Panc1 (cell line): ENCODE measurements around the gene ASB16. TPM values are rescaled to one million over a fixed set of nuclear protein-coding genes. Genes with fewer than 3 reads are reported as not detected.
A peak's percentile ranks its signal among the peaks of the same experiment; 100 is the strongest.

ENCODE experiments used
- ATAC-seq: fragments of 200-7000 bp; cut with Tn5 transposase; 2 replicates; pipeline ENCODE4 v1.9.1; 2020; ENCODE audit warnings: mild to moderate bottlenecking, moderate library complexity
- BruUV-seq: library from RNA; stranded (reverse); fragments of 400-500 nt; replicated peaks from 2 replicates; lab custom pipeline; 2021; lab: Mats Ljungman, UMichigan
- CTCF ChIA-PET: fragments of 300-600 bp; sonication (Branson Sonifier 250); formaldehyde crosslinking; loops from one replicate; lab custom pipeline; 2022; ENCODE audit warnings: antibody characterized with exemption; lab: Charles Lee
- POLR2A ChIA-PET: fragments of 300-600 bp; sonication (Branson Sonifier 250); formaldehyde crosslinking; loops from one replicate; lab custom pipeline; 2022; ENCODE audit warnings: antibody characterized with exemption; lab: Charles Lee
- DNase-seq: peaks from one replicate; pipeline ENCODE4 v3.0.0-alpha.2; 2010; ENCODE audit warnings: low read depth, low spot score
- H3K27ac ChIP-seq: 2 replicates; pipeline ENCODE4 v1.5.1; 2011; ENCODE audit warnings: mild to moderate bottlenecking, low read length, inconsistent platforms
- H3K27me3 ChIP-seq: fragments of 200-500 bp; sonication (Bioruptor generic); 2 replicates; pipeline ENCODE4 v1.6.0; 2014; ENCODE audit warnings: low read length, inconsistent platforms; ENCODE audit not compliant: control insufficient read depth, insufficient read depth
- H3K36me3 ChIP-seq: fragments of 200-500 bp; sonication (Bioruptor generic); 2 replicates; pipeline ENCODE4 v1.5.1; 2014; ENCODE audit warnings: inconsistent platforms, mild to moderate bottlenecking, low read length, moderate library complexity; ENCODE audit not compliant: control insufficient read depth, insufficient read depth
- H3K4me1 ChIP-seq: 2 replicates; pipeline ENCODE4 v1.5.1; 2011; ENCODE audit warnings: inconsistent platforms, mild to moderate bottlenecking, low read length, moderate library complexity; ENCODE audit not compliant: control insufficient read depth, insufficient read depth
- H3K4me3 ChIP-seq, 2 experiments: 2 replicates each; pipeline ENCODE4 v1.5.1; 2011 to 2012; ENCODE audit warnings: low read depth in 2 of 2, low read length in 2 of 2, mild to moderate bottlenecking in 2 of 2, inconsistent platforms in 1 of 2, moderate library complexity in 1 of 2
- H3K9me3 ChIP-seq: fragments of 200-500 bp; sonication (Bioruptor generic); 2 replicates; pipeline ENCODE4 v1.5.1; 2014; ENCODE audit warnings: low read depth, mild to moderate bottlenecking, inconsistent platforms, low read length, moderate library complexity; ENCODE audit not compliant: control insufficient read depth, insufficient read depth
- CTCF ChIP-seq: fragments of 450-650 bp; IDR thresholded peaks from 2 replicates; pipeline ENCODE4 v1.5.1; 2017; ENCODE audit warnings: mild to moderate bottlenecking
- POLR2AphosphoS5 ChIP-seq: IDR thresholded peaks from 2 replicates; pipeline ENCODE4 v1.6.1; 2012; ENCODE audit warnings: mild to moderate bottlenecking, low read depth, low read length, moderate library complexity
- REST ChIP-seq, 2 experiments: IDR thresholded peaks; 2 replicates each; pipeline ENCODE4 v1.6.1; 2011 to 2012; ENCODE audit warnings: low read depth in 2 of 2, control low read depth in 1 of 2, low read length in 1 of 2, mild to moderate bottlenecking in 1 of 2, moderate library complexity in 1 of 2; ENCODE audit not compliant: insufficient read depth in 1 of 2
- SIN3A ChIP-seq: IDR thresholded peaks from 2 replicates; pipeline ENCODE4 v1.6.1; 2012; ENCODE audit warnings: low read depth, mild to moderate bottlenecking, low read length, moderate library complexity, borderline replicate concordance; ENCODE audit not compliant: insufficient read depth
- TCF7L2 ChIP-seq: IDR thresholded peaks from 2 replicates; pipeline ENCODE4 v1.6.1; 2011; ENCODE audit warnings: mild to moderate bottlenecking, low read depth, low read length, inconsistent platforms
- in situ Hi-C: cut with HindIII; loops from 2 replicates; pipeline ENCODE4 v1.10.0; 2016; ENCODE audit warnings: low sequenced_read_pairs, low pct_unique_long_range_greater_than_20kb
- intact Hi-C: fragments of 100-400 bp; cut with micrococcal nuclease; formaldehyde crosslinking; loops from one replicate; pipeline ENCODE4 v1.10.0; 2022; ENCODE audit not compliant: unreplicated experiment
- total RNA-seq: library from RNA; stranded (reverse); gene quantifications from one replicate; pipeline ENCODE4 v1.2.1, GENCODE V29; 2021; ENCODE audit not compliant: unreplicated experiment

ASB16 gene
- total RNA-seq, 1 experiment from 2014 or later, result not detected

- ChIA-PET POLR2A (interaction anchor here (0.6 kb wide), 1 partner anchor 115 kb away, joined by 6 read pairs; no protein-coding TSS in a partner anchor), CTCF (no interaction called here)
- in situ Hi-C loops, result no loop called here
- no peak overlapping the region for H3K27ac ChIP-seq
- intact Hi-C loops, result no loop called here
- ATAC-seq, result peak; percentile 53
- BruUV-seq, result no TSS peak
- H3K27me3 ChIP-seq, result no peaks in the 10 kb centered on the region
- H3K4me3 ChIP-seq, result peak overlapping the region; percentile 30 to 69
- H3K9me3 ChIP-seq, result no peaks in the 10 kb centered on the region
- no peak for DNase-seq
- peaks cover 8% of the 10 kb centered on the region for H3K36me3 ChIP-seq
- TF ChIP-seq CTCF (peak; percentile 50), POLR2AphosphoS5 (peak; percentile 23; the same call in 1 of the 2 replicates), REST (IDR thresholded peaks at IDR 0.05; ENCODE audit: insufficient read depth in 1 of 2, low read depth in 2 of 2, low read length in 1 of 2) (no peak), SIN3A (no peak; the same call in 1 of the 2 replicates), TCF7L2 (no peak)
- H3K4me1 ChIP-seq, result peaks cover 26% of the 10 kb centered on the region
These were observed 48.7 kb downstream of the ASB16 start for GRCh38 chr17:44219108-44219615.

GRCh38 chr17:44219616-44220212 is 49.2 kb downstream of the ASB16 start, which contains the start of gene UBTF:
UBTF (minus strand) TSS chr17:44219675; CDS start chr17:44218229, 1,446 bp downstream.
- DNase-seq, result no peak
- Histone ChIP-seq H3K27ac (peak within 1 kb of the TSS; percentile 87), H3K27me3 (no peaks in the 10 kb centered on the region), H3K36me3 (peaks cover 8% of the 10 kb centered on the region), H3K4me1 (peaks cover 26% of the 10 kb centered on the region), H3K4me3 (peak within 1 kb of the TSS; percentile 69 to 77), H3K9me3 (no peaks in the 10 kb centered on the region)
- TF ChIP-seq CTCF (0 out of 2 replicates have a peak, but pooled peaks have one; percentile 1), TCF7L2 (no peak), SIN3A (no peak), REST (IDR thresholded peaks at IDR 0.05; ENCODE audit: insufficient read depth in 1 of 2, low read depth in 2 of 2, low read length in 1 of 2) (no peak), POLR2AphosphoS5 (no peak)
- intact Hi-C loops, result loop anchor here (5.0 kb wide), 1 partner anchor 108 kb away; no protein-coding TSS in a partner anchor
- POLR2A ChIA-PET, result interaction anchor here (0.6 to 0.7 kb wide), 2 partner anchors 32 to 115 kb away, joined by 3 to 6 read pairs; no protein-coding TSS in a partner anchor
- no TSS peak for BruUV-seq
- ATAC-seq, result peak; percentile 41
- in situ Hi-C loops, result no loop called here
- CTCF ChIA-PET, result interaction anchor here (0.7 kb wide), 1 partner anchor 1013 kb away, joined by 4 read pairs; no protein-coding TSS in a partner anchor
